A549 (cell line): ENCODE measurements around the gene RRBP1. TPM values are rescaled to one million over a fixed set of nuclear protein-coding genes. Genes with fewer than 3 reads are reported as not detected.

Experiments used
- ATAC-seq, 2 experiments: fragments of 200-7000 bp in 1 of 2; fragments of >200 bp in 1 of 2; cut with Nextera tagmentation in 1 of 2; cut with Tn5 transposase in 1 of 2; 3 replicates each; pipeline versions ENCODE4 v1.8.0 to v1.9.1; 2018 to 2020; ENCODE audit warnings: mild to moderate bottlenecking in 1 of 2, moderate library complexity in 1 of 2
- CTCF ChIA-PET: fragments of 300-600 bp; sonication (Branson Sonifier 250); formaldehyde crosslinking; extraction: SDS; loops from one replicate; lab custom pipeline; 2021; ENCODE audit warnings: antibody characterized with exemption, inconsistent platforms; lab: Yijun Ruan, JAX
- POLR2A ChIA-PET: fragments of 350-600 bp; formaldehyde crosslinking; extraction: SDS; loops from one replicate; lab custom pipeline; 2021; ENCODE audit warnings: antibody characterized with exemption, inconsistent platforms; lab: Yijun Ruan, JAX
- DNase-seq, 2 experiments: peaks; one replicate each; pipeline versions ENCODE4 v3.0.0 to v3.0.0-alpha.2; 2011 to 2016; ENCODE audit warnings: low read depth in 1 of 2, low spot score in 1 of 2
- FAIRE-seq: peaks from 2 replicates; lab custom pipeline; 2011; peaks lifted over from hg19 to GRCh38; lab: Jason Lieb, UNC
- H3K27ac ChIP-seq, 2 experiments: fragments of >200 bp; sonication (Bioruptor Twin); formaldehyde crosslinking; 3 replicates each; pipeline ENCODE4 v1.5.1; 2016 to 2017
- H3K4me1 ChIP-seq: fragments of >200 bp; sonication (Bioruptor Twin); formaldehyde crosslinking; 3 replicates; pipeline ENCODE4 v1.6.1; 2016
- H3K4me2 ChIP-seq: fragments of >200 bp; sonication (Bioruptor Twin); formaldehyde crosslinking; 3 replicates; pipeline ENCODE4 v1.6.1; 2016
- H3K4me3 ChIP-seq: fragments of >200 bp; sonication (Bioruptor Twin); formaldehyde crosslinking; 3 replicates; pipeline ENCODE4 v1.5.1; 2016
- H3K9me3 ChIP-seq: fragments of >200 bp; sonication (Bioruptor Twin); formaldehyde crosslinking; 3 replicates; pipeline ENCODE4 v1.6.1; 2016
- CBX2 ChIP-seq: fragments of 200-600 bp; sonication (generic); IDR thresholded peaks from 2 replicates; pipeline ENCODE4 v1.6.1; 2016; ENCODE audit warnings: low read depth, mild to moderate bottlenecking, borderline replicate concordance
- CBX8 ChIP-seq: fragments of 200-600 bp; sonication (generic); IDR thresholded peaks from 2 replicates; pipeline ENCODE4 v1.6.1; 2016
- CEBPB ChIP-seq, 2 experiments: fragments of >200 bp in 1 of 2; sonication (Bioruptor Twin) in 1 of 2; formaldehyde crosslinking in 1 of 2; IDR thresholded peaks; 2 replicates each; pipeline ENCODE4 v1.6.1; 2012 to 2016
- EHF ChIP-seq: fragments of 250-450 bp; sonication (Bioruptor Pico); IDR thresholded peaks from 2 replicates; pipeline ENCODE4 v1.5.0; 2020; ENCODE audit warnings: mild to moderate bottlenecking
- EP300 ChIP-seq, 2 experiments: fragments of >200 bp; sonication (Bioruptor Twin); formaldehyde crosslinking; IDR thresholded peaks; 2 replicates in 1 of 2; 3 replicates in 1 of 2; pipeline ENCODE4 v1.6.1; 2016 to 2017
- GATA3 ChIP-seq: IDR thresholded peaks from 2 replicates; pipeline ENCODE4 v1.6.1; 2012; ENCODE audit warnings: borderline replicate concordance
- MAZ ChIP-seq: fragments of 150-350 bp; IDR thresholded peaks from 2 replicates; pipeline ENCODE4 v1.6.1; 2014; ENCODE audit warnings: antibody characterized with exemption, low read depth, low read length, borderline replicate concordance
- MYC ChIP-seq: IDR thresholded peaks from 2 replicates; pipeline ENCODE4 v1.6.1; 2012; ENCODE audit warnings: mild to moderate bottlenecking, inconsistent platforms, low read length, improper control_type of control experiment, borderline replicate concordance
- NPAS2 ChIP-seq: fragments of 250-450 bp; sonication (Bioruptor Pico); IDR thresholded peaks from 2 replicates; pipeline ENCODE4 v1.8.0; 2022; ENCODE audit warnings: mild to moderate bottlenecking, moderate library complexity, borderline replicate concordance
- PHF8 ChIP-seq: fragments of 200-600 bp; sonication (generic); IDR thresholded peaks from 2 replicates; pipeline ENCODE4 v1.6.1; 2016; ENCODE audit warnings: low read depth, mild to moderate bottlenecking, antibody characterized with exemption, moderate library complexity, borderline replicate concordance
- RNF2 ChIP-seq: fragments of 200-600 bp; sonication (generic); IDR thresholded peaks from 2 replicates; pipeline ENCODE4 v1.6.1; 2016; ENCODE audit warnings: low read depth, mild to moderate bottlenecking, antibody characterized with exemption, moderate library complexity, borderline replicate concordance
- SMC3 ChIP-seq: fragments of >200 bp; sonication (Bioruptor Twin); formaldehyde crosslinking; IDR thresholded peaks from 3 replicates; pipeline ENCODE4 v1.6.1; 2018; ENCODE audit warnings: inconsistent platforms
- SREBF2 ChIP-seq: fragments of 450-650 bp; IDR thresholded peaks from 2 replicates; pipeline ENCODE4 v1.6.1; 2014; ENCODE audit warnings: mild to moderate bottlenecking, moderate library complexity
- TP53 ChIP-seq: fragments of 250-450 bp; sonication (Bioruptor Pico); IDR thresholded peaks from 2 replicates; pipeline ENCODE4 v1.5.0; 2021; ENCODE audit warnings: mild to moderate bottlenecking, moderate library complexity
- ZFP36 ChIP-seq: fragments of 450-650 bp; IDR thresholded peaks from 2 replicates; pipeline ENCODE4 v1.6.1; 2014; ENCODE audit warnings: borderline replicate concordance; ENCODE audit not compliant: partially characterized antibody
- WGBS: methylation state at CpG from one replicate; pipeline ENCODE4 v1.1.6; 2017; ENCODE audit errors: missing lambda C conversion rate; 5-methylcytosine and 5-hydroxymethylcytosine counted together
- polyA plus RNA-seq, 4 experiments: library from polyadenylated mRNA; depleted of rRNA in 3 of 4; stranded (reverse); fragments of >200 nt; fragmentation: RNase III in 1 of 4; extraction: RNeasy Plus Mini Kit Qiagen cat#74134 plus additional on column Dnase treatment in 1 of 4; gene quantifications; 2 replicates in 3 of 4; 3 replicates in 1 of 4; pipeline ENCODE4 v1.2.3, GENCODE V29; 2011 to 2017
- TF ChIP-seq, protein P1 (sequence below): fragments of >200 bp; sonication (Bioruptor Twin); formaldehyde crosslinking; IDR thresholded peaks from 2 replicates; pipeline ENCODE4 v1.6.1; 2016
- TF ChIP-seq, protein P2 (sequence below): fragments of 450-650 bp; IDR thresholded peaks from 2 replicates; pipeline ENCODE4 v1.6.1; 2014; ENCODE audit warnings: antibody characterized with exemption
- TF ChIP-seq, protein P3 (sequence below): fragments of 250-450 bp; sonication (Bioruptor Pico); IDR thresholded peaks from 2 replicates; pipeline ENCODE4 v1.5.0; 2020; ENCODE audit warnings: low read depth, mild to moderate bottlenecking, moderate library complexity
- TF ChIP-seq, protein P4 (sequence below): fragments of >200 bp; sonication (Bioruptor Twin); formaldehyde crosslinking; IDR thresholded peaks from 3 replicates; pipeline ENCODE4 v1.5.1; 2016
- TF ChIP-seq, protein P5 (sequence below): fragments of 150-350 bp; IDR thresholded peaks from 2 replicates; pipeline ENCODE4 v1.6.1; 2014; ENCODE audit warnings: low read depth, mild to moderate bottlenecking, low read length

The RRBP1 gene
- polyA plus RNA-seq, 2 of the 4 experiments (the other 2 are of a cell fraction): 51.6 to 79.6 TPM

DNA sequence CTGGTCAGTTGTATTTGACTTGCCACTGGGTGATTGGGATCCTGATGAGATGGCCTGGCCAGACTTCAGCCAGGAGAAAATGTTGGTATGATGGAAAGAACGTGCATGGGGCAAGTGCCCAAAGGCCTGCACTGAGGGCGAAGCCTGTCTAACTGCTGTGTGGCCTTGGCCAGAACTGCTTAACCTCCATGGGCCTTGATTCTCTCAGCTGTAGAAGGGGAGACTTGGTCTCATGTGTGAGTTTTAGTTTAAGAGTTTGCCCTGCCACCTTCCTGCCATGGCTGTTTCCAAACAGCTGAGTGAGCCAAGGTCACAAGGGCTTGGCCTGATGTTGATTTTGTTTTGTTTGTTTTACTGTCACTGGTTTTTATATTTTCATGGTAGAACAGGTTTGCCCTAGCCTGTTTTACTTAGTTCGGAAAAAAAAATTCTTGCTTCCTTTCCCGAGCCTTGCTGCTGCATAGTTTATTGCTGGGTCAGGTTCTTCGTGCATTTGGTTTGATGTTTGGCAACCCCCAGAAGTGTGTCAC, 76.8 kb downstream of the RRBP1 start:
- peak overlapping the region; percentile 60 for H3K4me2 ChIP-seq
- TF ChIP-seq EHF (CRISPR knock-in tag): peak; percentile 41; the same call in 1 of the 2 replicates
- TF ChIP-seq, protein P1, sequence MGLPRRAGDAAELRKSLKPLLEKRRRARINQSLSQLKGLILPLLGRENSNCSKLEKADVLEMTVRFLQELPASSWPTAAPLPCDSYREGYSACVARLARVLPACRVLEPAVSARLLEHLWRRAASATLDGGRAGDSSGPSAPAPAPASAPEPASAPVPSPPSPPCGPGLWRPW: no peak
- no peak for TF ChIP-seq CBX8
- TF ChIP-seq RNF2: no peak
- TF ChIP-seq SREBF2: no peak
- no peak for TF ChIP-seq ZFP36
- TF ChIP-seq SMC3: no peak
- TF ChIP-seq, all 56 proteins: peak for 1
- no peaks in the 10 kb centered on the region for H3K9me3 ChIP-seq
- peak overlapping the region in 1 of 2 experiments; percentile 55; a peak in 3 of 6 replicates for H3K27ac ChIP-seq
- H3K4me3 ChIP-seq: no peak overlapping the region
- ChIA-PET CTCF (interaction anchor here (1.1 to 3.9 kb wide), 13 partner anchors 11 to 391 kb away, joined by 3 to 26 read pairs (median 7); partner anchors contain the start of genes BFSP1 and DSTN), POLR2A (interaction anchor here (1.2 to 1.6 kb wide), 2 partner anchors 35 to 68 kb away, joined by 4 to 8 read pairs; partner anchors contain the start of gene DSTN)
- 49% methylated on average over 5 of the region's 5 CpGs for WGBS
- peaks cover 62% of the 10 kb centered on the region for H3K4me1 ChIP-seq
- ATAC-seq (peak; percentile 20 to 34; a peak in 4 of 6 replicates), DNase-seq (no peak), FAIRE-seq (no peak)

DNA sequence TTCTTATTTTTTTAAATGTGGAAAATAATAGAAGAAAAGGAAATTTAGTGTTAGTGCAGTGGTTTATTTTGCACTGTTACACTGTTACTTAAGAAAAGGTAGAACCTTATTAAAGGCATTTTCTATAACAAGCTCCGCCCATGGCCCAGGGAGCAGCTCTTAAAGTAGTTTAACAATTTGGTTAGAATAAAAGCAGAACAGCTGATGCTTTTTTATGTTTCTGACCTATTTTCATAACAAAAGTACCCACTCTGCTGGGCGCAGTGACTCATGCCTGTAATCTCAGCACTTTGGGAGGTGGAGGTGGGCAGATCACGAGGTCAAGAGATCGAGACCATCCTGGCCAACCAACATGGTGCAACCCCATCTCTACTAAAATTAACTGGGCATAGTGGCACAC, 79.5 kb downstream of the RRBP1 start:
- ATAC-seq (no peak), FAIRE-seq (no peak), DNase-seq (no peak)
- H3K4me1 ChIP-seq: peaks cover 69% of the 10 kb centered on the region
- no peak overlapping the region for H3K4me2 ChIP-seq
- 94% methylated on average over 4 of the region's 4 CpGs for WGBS
- no peak overlapping the region for H3K4me3 ChIP-seq
- H3K9me3 ChIP-seq: no peaks in the 10 kb centered on the region
- CTCF ChIA-PET: interaction anchor here (1.0 to 4.1 kb wide), 9 partner anchors 8 to 98 kb away, joined by 3 to 22 read pairs (median 5); no protein-coding TSS in a partner anchor
- 0 out of 6 replicates have a peak overlapping the region, but pooled peaks of 1 of the 2 experiments have one; percentile 19 for H3K27ac ChIP-seq
- POLR2A ChIA-PET: interaction anchor here (1.4 to 2.2 kb wide), 2 partner anchors 8 to 32 kb away, joined by 5 to 13 read pairs; partner anchors contain the start of gene DSTN
- TF ChIP-seq, protein P2, sequence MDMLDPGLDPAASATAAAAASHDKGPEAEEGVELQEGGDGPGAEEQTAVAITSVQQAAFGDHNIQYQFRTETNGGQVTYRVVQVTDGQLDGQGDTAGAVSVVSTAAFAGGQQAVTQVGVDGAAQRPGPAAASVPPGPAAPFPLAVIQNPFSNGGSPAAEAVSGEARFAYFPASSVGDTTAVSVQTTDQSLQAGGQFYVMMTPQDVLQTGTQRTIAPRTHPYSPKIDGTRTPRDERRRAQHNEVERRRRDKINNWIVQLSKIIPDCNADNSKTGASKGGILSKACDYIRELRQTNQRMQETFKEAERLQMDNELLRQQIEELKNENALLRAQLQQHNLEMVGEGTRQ: no peak
- TF ChIP-seq CEBPB (IDR thresholded peaks at IDR 0.05) (no peak), NPAS2 (CRISPR knock-in tag) (no peak), ZFP36 (no peak), MAZ (no peak), GATA3 (no peak), TP53 (CRISPR knock-in tag) (no peak), EP300 (IDR thresholded peaks at IDR 0.05) (no peak), CBX2 (no peak), MYC (no peak), PHF8 (no peak)
- TF ChIP-seq, protein P3, sequence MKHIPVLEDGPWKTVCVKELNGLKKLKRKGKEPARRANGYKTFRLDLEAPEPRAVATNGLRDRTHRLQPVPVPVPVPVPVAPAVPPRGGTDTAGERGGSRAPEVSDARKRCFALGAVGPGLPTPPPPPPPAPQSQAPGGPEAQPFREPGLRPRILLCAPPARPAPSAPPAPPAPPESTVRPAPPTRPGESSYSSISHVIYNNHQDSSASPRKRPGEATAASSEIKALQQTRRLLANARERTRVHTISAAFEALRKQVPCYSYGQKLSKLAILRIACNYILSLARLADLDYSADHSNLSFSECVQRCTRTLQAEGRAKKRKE (CRISPR knock-in tag): no peak
- TF ChIP-seq, protein P4, sequence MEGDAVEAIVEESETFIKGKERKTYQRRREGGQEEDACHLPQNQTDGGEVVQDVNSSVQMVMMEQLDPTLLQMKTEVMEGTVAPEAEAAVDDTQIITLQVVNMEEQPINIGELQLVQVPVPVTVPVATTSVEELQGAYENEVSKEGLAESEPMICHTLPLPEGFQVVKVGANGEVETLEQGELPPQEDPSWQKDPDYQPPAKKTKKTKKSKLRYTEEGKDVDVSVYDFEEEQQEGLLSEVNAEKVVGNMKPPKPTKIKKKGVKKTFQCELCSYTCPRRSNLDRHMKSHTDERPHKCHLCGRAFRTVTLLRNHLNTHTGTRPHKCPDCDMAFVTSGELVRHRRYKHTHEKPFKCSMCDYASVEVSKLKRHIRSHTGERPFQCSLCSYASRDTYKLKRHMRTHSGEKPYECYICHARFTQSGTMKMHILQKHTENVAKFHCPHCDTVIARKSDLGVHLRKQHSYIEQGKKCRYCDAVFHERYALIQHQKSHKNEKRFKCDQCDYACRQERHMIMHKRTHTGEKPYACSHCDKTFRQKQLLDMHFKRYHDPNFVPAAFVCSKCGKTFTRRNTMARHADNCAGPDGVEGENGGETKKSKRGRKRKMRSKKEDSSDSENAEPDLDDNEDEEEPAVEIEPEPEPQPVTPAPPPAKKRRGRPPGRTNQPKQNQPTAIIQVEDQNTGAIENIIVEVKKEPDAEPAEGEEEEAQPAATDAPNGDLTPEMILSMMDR: no peak
- TF ChIP-seq, protein P5, sequence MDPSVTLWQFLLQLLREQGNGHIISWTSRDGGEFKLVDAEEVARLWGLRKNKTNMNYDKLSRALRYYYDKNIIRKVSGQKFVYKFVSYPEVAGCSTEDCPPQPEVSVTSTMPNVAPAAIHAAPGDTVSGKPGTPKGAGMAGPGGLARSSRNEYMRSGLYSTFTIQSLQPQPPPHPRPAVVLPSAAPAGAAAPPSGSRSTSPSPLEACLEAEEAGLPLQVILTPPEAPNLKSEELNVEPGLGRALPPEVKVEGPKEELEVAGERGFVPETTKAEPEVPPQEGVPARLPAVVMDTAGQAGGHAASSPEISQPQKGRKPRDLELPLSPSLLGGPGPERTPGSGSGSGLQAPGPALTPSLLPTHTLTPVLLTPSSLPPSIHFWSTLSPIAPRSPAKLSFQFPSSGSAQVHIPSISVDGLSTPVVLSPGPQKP: no peak
- TF ChIP-seq, all 56 proteins: peak for 0
